22Rv1 (cell line): Measurements from ENCODE around the gene ADGRB3.

Experiments used
- H3K27ac ChIP-seq: fragments of 450-650 bp; 2 replicates; pipeline ENCODE4 v1.5.1; 2017
- ZFX ChIP-seq: fragments of 450-650 bp; IDR thresholded peaks from 2 replicates; pipeline ENCODE4 v1.6.1; 2017; ENCODE audit warnings: antibody characterized with exemption, borderline replicate concordance
- TF ChIP-seq, protein P1 (sequence below): fragments of 450-650 bp; IDR thresholded peaks from 2 replicates; pipeline ENCODE4 v1.5.1; 2017; ENCODE audit warnings: mild to moderate bottlenecking

Gene ADGRB3

DNA sequence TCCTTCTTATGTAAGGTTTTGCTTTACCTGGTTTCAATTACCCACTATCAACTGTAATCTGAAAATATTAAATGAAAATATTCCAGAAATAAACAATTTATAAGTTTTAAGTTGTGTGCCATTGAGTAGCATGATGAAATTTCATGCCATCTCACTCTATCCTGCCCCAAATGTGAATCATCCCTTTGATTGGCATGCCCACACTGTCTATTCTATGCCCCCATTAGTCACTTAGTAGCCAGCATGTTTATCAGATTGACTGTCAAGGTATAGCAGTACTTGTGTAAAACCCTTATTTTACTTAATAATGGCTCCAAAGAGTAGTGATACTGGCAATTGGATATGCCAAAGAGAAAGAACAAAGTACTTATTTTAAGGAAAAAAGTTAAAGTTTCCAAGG is 403.8 kb downstream of the ADGRB3 start:
- TF ChIP-seq, protein P1, sequence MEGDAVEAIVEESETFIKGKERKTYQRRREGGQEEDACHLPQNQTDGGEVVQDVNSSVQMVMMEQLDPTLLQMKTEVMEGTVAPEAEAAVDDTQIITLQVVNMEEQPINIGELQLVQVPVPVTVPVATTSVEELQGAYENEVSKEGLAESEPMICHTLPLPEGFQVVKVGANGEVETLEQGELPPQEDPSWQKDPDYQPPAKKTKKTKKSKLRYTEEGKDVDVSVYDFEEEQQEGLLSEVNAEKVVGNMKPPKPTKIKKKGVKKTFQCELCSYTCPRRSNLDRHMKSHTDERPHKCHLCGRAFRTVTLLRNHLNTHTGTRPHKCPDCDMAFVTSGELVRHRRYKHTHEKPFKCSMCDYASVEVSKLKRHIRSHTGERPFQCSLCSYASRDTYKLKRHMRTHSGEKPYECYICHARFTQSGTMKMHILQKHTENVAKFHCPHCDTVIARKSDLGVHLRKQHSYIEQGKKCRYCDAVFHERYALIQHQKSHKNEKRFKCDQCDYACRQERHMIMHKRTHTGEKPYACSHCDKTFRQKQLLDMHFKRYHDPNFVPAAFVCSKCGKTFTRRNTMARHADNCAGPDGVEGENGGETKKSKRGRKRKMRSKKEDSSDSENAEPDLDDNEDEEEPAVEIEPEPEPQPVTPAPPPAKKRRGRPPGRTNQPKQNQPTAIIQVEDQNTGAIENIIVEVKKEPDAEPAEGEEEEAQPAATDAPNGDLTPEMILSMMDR: no peak
- TF ChIP-seq ZFX: no peak
- no peak overlapping the region for H3K27ac ChIP-seq

DNA sequence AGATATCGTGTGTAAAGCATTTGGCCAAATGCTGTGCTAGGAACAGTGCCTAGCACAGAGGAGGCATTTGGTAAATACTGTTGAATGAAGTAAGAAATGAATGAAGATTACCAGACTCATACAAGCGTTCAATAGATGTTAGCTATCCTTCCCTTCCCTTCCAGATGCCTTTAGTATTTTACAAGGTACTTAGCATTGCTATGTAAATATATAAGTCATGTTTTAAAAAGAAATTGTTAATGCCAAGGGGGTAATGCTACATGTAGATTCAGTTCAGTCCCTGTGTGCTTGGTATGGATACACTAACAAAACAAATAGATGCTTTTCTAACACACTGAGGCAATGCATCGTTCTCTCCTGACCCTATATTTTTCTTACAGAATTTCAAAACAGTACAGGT is 407.2 kb downstream of the ADGRB3 start:
- H3K27ac ChIP-seq: no peak overlapping the region
- no peak for TF ChIP-seq ZFX
- TF ChIP-seq, protein P1: no peak

DNA sequence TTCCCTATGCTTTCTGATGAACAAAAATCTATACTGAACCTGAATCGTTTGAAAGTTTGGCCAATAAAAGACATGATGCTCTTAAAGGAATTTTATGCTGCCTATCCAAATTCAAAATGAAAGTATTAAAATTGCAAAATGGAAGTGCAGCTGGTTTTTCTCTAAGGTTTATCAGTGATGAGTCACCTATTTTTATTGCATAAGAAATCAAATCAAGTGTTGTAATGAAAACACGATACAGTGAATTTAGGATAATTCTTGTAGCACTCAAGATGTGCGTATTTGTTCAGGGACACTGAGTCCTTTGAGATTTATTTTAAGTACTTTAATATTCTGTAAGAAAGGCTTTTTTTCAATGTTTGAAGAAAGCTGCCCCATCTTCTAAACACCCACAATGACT is 409.5 kb downstream of the ADGRB3 start:
- no peak overlapping the region for H3K27ac ChIP-seq
- TF ChIP-seq, protein P1: no peak

DNA sequence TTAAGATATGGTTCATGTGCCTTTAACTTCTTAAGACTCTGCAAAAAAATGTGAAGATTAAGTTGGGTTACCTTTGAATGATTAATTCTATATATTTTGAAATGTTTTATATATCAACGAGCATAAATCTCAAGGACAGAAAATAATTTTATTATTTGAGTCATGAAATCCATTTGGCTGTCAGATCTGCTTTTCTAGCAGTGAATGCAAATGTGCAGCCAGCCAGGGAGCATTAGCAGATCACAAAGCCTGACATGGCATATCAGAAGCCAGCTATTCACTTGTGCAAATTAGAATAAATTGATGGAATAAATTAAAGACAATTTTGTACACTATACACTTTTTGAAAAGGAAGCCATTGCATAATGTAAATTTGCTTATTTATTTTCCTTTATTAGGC is 424.3 kb downstream of the ADGRB3 start:
- TF ChIP-seq ZFX: no peak
- TF ChIP-seq, protein P1: no peak
- H3K27ac ChIP-seq: no peak overlapping the region

DNA sequence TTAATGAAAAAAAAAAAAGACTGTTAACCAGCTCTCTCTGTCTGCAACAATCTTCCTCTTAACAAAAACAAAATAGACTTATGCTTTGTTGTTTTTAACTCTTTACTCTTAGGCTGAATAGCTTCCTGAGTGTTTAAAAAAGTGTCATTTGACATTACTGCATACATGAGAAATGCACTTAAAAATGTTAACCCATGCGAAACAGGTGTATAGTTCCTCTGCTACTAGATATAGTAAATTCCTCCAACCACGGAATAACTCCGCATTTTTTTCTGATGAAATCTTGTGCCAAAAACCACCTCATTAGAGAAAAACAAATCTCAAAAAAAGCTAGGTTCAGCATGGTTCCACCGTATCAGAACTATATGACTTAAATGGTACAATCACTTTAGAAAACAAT is 426.0 kb downstream of the ADGRB3 start:
- H3K27ac ChIP-seq: no peak overlapping the region
- TF ChIP-seq, protein P1: no peak
- TF ChIP-seq ZFX: no peak

DNA sequence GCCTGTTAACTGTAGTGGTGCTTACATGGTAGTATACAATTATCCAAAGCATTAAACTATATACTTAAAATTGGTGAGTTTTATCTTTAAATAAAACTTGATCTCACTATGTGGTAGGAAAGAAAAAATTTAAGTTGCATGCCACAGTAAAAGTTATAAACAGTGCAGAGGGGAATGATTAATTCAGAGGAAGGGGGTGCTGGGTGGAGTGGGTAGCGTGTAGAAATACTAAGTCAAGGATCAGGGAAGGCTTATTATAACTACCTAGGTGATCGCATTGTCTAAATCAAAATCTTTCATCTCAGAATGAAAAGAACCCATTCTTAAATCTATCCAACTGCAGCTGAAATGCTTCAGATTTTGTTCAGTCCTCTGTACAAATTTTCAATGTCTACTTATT is 428.3 kb downstream of the ADGRB3 start:
- no peak overlapping the region for H3K27ac ChIP-seq
- TF ChIP-seq, protein P1: no peak
- TF ChIP-seq ZFX: no peak

DNA sequence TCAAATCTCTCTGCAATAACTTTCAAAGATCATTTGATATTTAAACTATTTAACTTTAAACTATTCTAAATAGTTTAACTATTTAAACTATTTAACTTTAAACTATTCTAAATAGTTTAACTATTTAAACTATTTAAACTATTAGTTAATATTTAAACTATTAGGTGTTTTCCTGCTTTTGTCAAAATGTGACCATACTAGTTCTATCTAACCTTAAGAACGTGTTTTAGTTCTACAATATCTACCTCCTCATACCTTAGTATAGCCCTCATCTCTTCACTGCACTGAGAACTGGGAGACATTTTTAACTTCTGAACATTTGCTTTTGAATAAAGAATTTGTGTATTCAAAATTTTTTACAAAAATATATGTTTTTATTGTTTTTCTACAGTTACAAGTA is 429.1 kb downstream of the ADGRB3 start:
- TF ChIP-seq, protein P1: no peak
- TF ChIP-seq ZFX: no peak
- H3K27ac ChIP-seq: no peak overlapping the region
